ENCODE measurements around the gene PSAPL1.

Gene PSAPL1

GRCh38 chr4:7384929-7385890 is 49.5 kb downstream of the PSAPL1 start:
- no peak overlapping the region for H3K4me3 ChIP-seq (ENCODE audit: control insufficient read depth, low read depth, low read length)
- TF ChIP-seq, protein P1, sequence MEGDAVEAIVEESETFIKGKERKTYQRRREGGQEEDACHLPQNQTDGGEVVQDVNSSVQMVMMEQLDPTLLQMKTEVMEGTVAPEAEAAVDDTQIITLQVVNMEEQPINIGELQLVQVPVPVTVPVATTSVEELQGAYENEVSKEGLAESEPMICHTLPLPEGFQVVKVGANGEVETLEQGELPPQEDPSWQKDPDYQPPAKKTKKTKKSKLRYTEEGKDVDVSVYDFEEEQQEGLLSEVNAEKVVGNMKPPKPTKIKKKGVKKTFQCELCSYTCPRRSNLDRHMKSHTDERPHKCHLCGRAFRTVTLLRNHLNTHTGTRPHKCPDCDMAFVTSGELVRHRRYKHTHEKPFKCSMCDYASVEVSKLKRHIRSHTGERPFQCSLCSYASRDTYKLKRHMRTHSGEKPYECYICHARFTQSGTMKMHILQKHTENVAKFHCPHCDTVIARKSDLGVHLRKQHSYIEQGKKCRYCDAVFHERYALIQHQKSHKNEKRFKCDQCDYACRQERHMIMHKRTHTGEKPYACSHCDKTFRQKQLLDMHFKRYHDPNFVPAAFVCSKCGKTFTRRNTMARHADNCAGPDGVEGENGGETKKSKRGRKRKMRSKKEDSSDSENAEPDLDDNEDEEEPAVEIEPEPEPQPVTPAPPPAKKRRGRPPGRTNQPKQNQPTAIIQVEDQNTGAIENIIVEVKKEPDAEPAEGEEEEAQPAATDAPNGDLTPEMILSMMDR (conservative IDR thresholded peaks at IDR 0.05; ENCODE audit: control insufficient read depth, insufficient read depth, low read depth, low read length): no peak
- DNase-seq (ENCODE audit: low read depth): no peak

- no peak for DNase-seq (ENCODE audit: low read depth)
- TF ChIP-seq, protein P1 (conservative IDR thresholded peaks at IDR 0.05; ENCODE audit: control insufficient read depth, insufficient read depth, low read depth, low read length): no peak
These were observed 50.5 kb downstream of the PSAPL1 start for GRCh38 chr4:7384003-7384928.

GRCh38 chr4:7383266-7383665 is 51.5 kb downstream of the PSAPL1 start:
- no peak for DNase-seq (ENCODE audit: low read depth)
- H3K4me3 ChIP-seq (ENCODE audit: control insufficient read depth, low read depth, low read length): no peak overlapping the region
- TF ChIP-seq, protein P1 (conservative IDR thresholded peaks at IDR 0.05; ENCODE audit: control insufficient read depth, insufficient read depth, low read depth, low read length): no peak

More at GRCh38 chr4:7384003-7384928, 50.5 kb downstream of the PSAPL1 start:
- no peak overlapping the region for H3K4me3 ChIP-seq (ENCODE audit: control insufficient read depth, low read depth, low read length)

DNA sequence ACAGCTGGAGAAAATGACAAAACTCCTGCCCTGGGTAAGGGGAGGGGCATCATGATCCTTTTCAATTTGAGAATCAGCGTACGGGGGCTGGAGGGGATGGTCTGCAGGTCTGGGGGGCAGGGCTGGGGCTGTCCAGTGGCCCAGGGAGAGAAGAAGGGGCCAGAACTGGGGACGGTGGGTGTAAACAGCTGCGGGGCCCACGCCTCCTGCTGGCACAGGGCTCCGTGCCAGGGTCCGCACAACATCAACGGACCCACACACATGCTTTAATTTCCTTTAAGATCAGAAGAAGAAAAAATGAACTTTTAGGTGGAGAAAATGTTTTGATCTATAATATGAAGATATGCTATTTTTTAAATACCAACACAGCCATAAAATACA is 52.1 kb downstream of the PSAPL1 start:
- no peak overlapping the region for H3K4me3 ChIP-seq (ENCODE audit: control insufficient read depth, low read depth, low read length)
- TF ChIP-seq, protein P1 (conservative IDR thresholded peaks at IDR 0.05; ENCODE audit: control insufficient read depth, insufficient read depth, low read depth, low read length): no peak
- no peak for DNase-seq (ENCODE audit: low read depth)

- H3K4me3 ChIP-seq (ENCODE audit: control insufficient read depth, low read depth, low read length): no peak overlapping the region
- TF ChIP-seq, protein P1 (conservative IDR thresholded peaks at IDR 0.05; ENCODE audit: control insufficient read depth, insufficient read depth, low read depth, low read length): no peak
- no peak for DNase-seq (ENCODE audit: low read depth)
These were observed 52.7 kb downstream of the PSAPL1 start for GRCh38 chr4:7381890-7382633.
